Fibroblast of lung (primary cell): Measurements from ENCODE around the gene UCKL1. TPM values are rescaled to one million over a fixed set of nuclear protein-coding genes. Genes with fewer than 3 reads are reported as not detected.

Experiments
- DNase-seq, 2 donors: peaks; one replicate each; pipeline versions ENCODE4 v3.0.0 to v3.0.0-alpha.2; 2010; ENCODE audit warnings: low read depth in 2 of 2
- H2AFZ ChIP-seq: 2 replicates; pipeline ENCODE4 v1.5.1; 2012; ENCODE audit warnings: low read length, control low read depth, inconsistent platforms
- H3K27ac ChIP-seq: 2 replicates; pipeline ENCODE4 v1.5.1; 2011; ENCODE audit warnings: low read length, control low read depth; ENCODE audit not compliant: insufficient read depth
- H3K27me3 ChIP-seq: 2 replicates; pipeline ENCODE4 v1.5.1; 2011; ENCODE audit warnings: mild to moderate bottlenecking, low read length; ENCODE audit not compliant: control insufficient read depth, insufficient read depth
- H3K36me3 ChIP-seq: 2 replicates; pipeline ENCODE4 v1.5.1; 2011; ENCODE audit warnings: low read length; ENCODE audit not compliant: control insufficient read depth, insufficient read depth
- H3K4me1 ChIP-seq: 2 replicates; pipeline ENCODE4 v1.5.1; 2011; ENCODE audit warnings: low read length; ENCODE audit not compliant: control insufficient read depth, insufficient read depth; ENCODE audit errors: extremely low read depth
- H3K4me2 ChIP-seq: 2 replicates; pipeline ENCODE4 v1.5.1; 2011; ENCODE audit warnings: low read length, control low read depth; ENCODE audit not compliant: insufficient read depth; ENCODE audit errors: extremely low read depth
- H3K4me3 ChIP-seq, 4 experiments: fragments of 200-600 bp in 1 of 4; sonication (generic) in 1 of 4; replicated peaks in 1 of 4; 2 replicates each; pipeline ENCODE4 v1.5.1; 2011 to 2016; ENCODE audit warnings: low read length in 4 of 4, low read depth in 3 of 4, mild to moderate bottlenecking in 3 of 4, control low read depth in 2 of 4, inconsistent platforms in 1 of 4, mixed read lengths in 1 of 4; ENCODE audit not compliant: insufficient read depth in 1 of 4; ENCODE audit errors: control extremely low read depth in 1 of 4
- H3K79me2 ChIP-seq: 2 replicates; pipeline ENCODE4 v1.5.1; 2012; ENCODE audit warnings: mild to moderate bottlenecking, low read length, inconsistent platforms; ENCODE audit not compliant: control insufficient read depth, insufficient read depth
- H3K9ac ChIP-seq: 2 replicates; pipeline ENCODE4 v1.5.1; 2011; ENCODE audit warnings: mild to moderate bottlenecking, low read length, control low read depth; ENCODE audit not compliant: insufficient read depth
- H3K9me3 ChIP-seq: 2 replicates; pipeline ENCODE4 v1.5.1; 2012; ENCODE audit warnings: low read depth, low read length; ENCODE audit not compliant: control insufficient read depth, insufficient read depth
- H4K20me1 ChIP-seq: 2 replicates; pipeline ENCODE4 v1.5.1; 2011; ENCODE audit warnings: low read length; ENCODE audit not compliant: control insufficient read depth, insufficient read depth; ENCODE audit errors: extremely low read depth
- CTCF ChIP-seq, 2 donors: IDR thresholded peaks in 1 of 2; conservative IDR thresholded peaks in 1 of 2; 1 replicate in 1 of 2; 2 replicates in 1 of 2; pipeline ENCODE4 v1.5.1; 2011 to 2012; ENCODE audit warnings: low read length in 2 of 2, control low read depth in 1 of 2, inconsistent platforms in 1 of 2, low read depth in 1 of 2, mild to moderate bottlenecking in 1 of 2
- EZH2 ChIP-seq: IDR thresholded peaks from 2 replicates; pipeline ENCODE4 v1.5.1; 2012; ENCODE audit warnings: low read length, control low read depth, mild to moderate bottlenecking; ENCODE audit errors: missing control alignments
- polyA plus RNA-seq, 2 donors: library from polyadenylated mRNA; depleted of rRNA in 1 of 2; stranded (reverse) in 1 of 2; unstranded in 1 of 2; fragments of >200 nt; gene quantifications; 2 replicates each; pipeline ENCODE4 v1.2.1, GENCODE V29; 2011 to 2012; ENCODE audit warnings: missing spikeins in 1 of 2
- total RNA-seq: library from RNA; depleted of rRNA; stranded (reverse); fragments of >200 nt; gene quantifications from 2 replicates; pipeline ENCODE4 v1.2.1, GENCODE V29; 2014

Gene UCKL1
- total and polyA plus RNA-seq, 2 donors (not counting 1 experiment from before 2014, with no cell fraction given), result 16.4 to 27.9 TPM

GRCh38 chr20:63940071-63940471 lies 16.1 kb downstream of the UCKL1 start:
- Histone ChIP-seq H3K79me2 (peaks cover 2% of the 10 kb centered on the region), H3K4me2 (no peak overlapping the region), H2AFZ (no peak overlapping the region), H3K9me3 (no peaks in the 10 kb centered on the region), H3K4me1 (no peaks in the 10 kb centered on the region), H3K4me3 (no peak overlapping the region), H3K9ac (no peak overlapping the region), H3K36me3 (peaks cover 39% of the 10 kb centered on the region), H4K20me1 (no peaks in the 10 kb centered on the region), H3K27ac (no peak overlapping the region), H3K27me3 (no peaks in the 10 kb centered on the region)
- no peak for DNase-seq
- no peak for TF ChIP-seq EZH2

GRCh38 chr20:63939061-63939935 lies 16.9 kb downstream of the UCKL1 start:
- H2AFZ ChIP-seq, result no peak overlapping the region
- no peaks in the 10 kb centered on the region for H3K4me1 ChIP-seq
- H3K4me3 ChIP-seq, result no peak overlapping the region
- TF ChIP-seq CTCF (conservative IDR thresholded peaks at IDR 0.05 in 1 of 2, IDR thresholded peaks at IDR 0.05 in 1 of 2; ENCODE audit: low read depth in 1 of 2, low read length in 2 of 2) (no peak), EZH2 (no peak)
- no peak overlapping the region for H3K27ac ChIP-seq
- no peak overlapping the region for H3K9ac ChIP-seq
- peaks cover 4% of the 10 kb centered on the region for H3K79me2 ChIP-seq
- no peak overlapping the region for H3K4me2 ChIP-seq
- DNase-seq, result no peak
- H3K36me3 ChIP-seq, result peaks cover 35% of the 10 kb centered on the region
- H3K27me3 ChIP-seq, result no peaks in the 10 kb centered on the region
- H3K9me3 ChIP-seq, result no peaks in the 10 kb centered on the region
- H4K20me1 ChIP-seq, result no peaks in the 10 kb centered on the region

GRCh38 chr20:63937596-63937995 lies 18.6 kb downstream of the UCKL1 start:
- H3K9me3 ChIP-seq, result no peaks in the 10 kb centered on the region
- no peaks in the 10 kb centered on the region for H3K27me3 ChIP-seq
- no peak overlapping the region for H3K4me2 ChIP-seq
- TF ChIP-seq EZH2 (no peak), CTCF (conservative IDR thresholded peaks at IDR 0.05 in 1 of 2, IDR thresholded peaks at IDR 0.05 in 1 of 2; ENCODE audit: low read depth in 1 of 2, low read length in 2 of 2) (no peak)
- H3K4me3 ChIP-seq, result no peak overlapping the region
- peaks cover 4% of the 10 kb centered on the region for H3K79me2 ChIP-seq
- H3K4me1 ChIP-seq, result no peaks in the 10 kb centered on the region
- no peak overlapping the region for H3K9ac ChIP-seq
- peak in 1 of 2 donors; percentile 34 for DNase-seq
- no peaks in the 10 kb centered on the region for H4K20me1 ChIP-seq
- no peak overlapping the region for H3K27ac ChIP-seq
- no peak overlapping the region for H2AFZ ChIP-seq
- H3K36me3 ChIP-seq, result peaks cover 28% of the 10 kb centered on the region
